ENCODE measurements around the gene TMEM255B. TPM values are rescaled to one million over a fixed set of nuclear protein-coding genes. Genes with fewer than 3 reads are reported as not detected.

Gene TMEM255B
- total and polyA plus RNA-seq, 9 of the 15 experiments (the other 6 are each of a cell fraction or from before 2014, with no cell fraction given), result 0.01 to 0.75 (median 0.23) TPM

DNA sequence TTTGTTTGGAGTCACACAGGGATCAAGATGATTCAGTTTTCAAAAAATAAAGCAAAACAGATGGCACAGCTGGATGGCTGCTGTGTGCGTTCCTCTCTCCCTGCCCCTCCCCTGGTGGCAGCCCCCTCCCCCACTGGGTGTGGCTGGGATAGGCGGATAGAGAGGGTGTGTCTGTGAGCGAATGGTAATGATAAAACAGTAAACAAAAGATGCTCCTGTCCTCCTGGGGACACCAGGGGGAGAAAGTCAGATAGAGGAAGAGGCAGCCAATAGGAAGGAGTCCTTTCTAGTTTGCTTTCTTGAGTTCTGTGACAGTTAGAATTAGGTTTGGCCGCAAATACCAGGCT lies 6.5 kb downstream of the TMEM255B start (continued):
- TF ChIP-seq, protein P1, sequence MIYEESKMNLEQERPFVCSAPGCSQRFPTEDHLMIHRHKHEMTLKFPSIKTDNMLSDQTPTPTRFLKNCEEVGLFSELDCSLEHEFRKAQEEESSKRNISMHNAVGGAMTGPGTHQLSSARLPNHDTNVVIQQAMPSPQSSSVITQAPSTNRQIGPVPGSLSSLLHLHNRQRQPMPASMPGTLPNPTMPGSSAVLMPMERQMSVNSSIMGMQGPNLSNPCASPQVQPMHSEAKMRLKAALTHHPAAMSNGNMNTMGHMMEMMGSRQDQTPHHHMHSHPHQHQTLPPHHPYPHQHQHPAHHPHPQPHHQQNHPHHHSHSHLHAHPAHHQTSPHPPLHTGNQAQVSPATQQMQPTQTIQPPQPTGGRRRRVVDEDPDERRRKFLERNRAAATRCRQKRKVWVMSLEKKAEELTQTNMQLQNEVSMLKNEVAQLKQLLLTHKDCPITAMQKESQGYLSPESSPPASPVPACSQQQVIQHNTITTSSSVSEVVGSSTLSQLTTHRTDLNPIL (CRISPR knock-in tag; IDR thresholded peaks at IDR 0.05), result no peak
- TF ChIP-seq, protein P2, sequence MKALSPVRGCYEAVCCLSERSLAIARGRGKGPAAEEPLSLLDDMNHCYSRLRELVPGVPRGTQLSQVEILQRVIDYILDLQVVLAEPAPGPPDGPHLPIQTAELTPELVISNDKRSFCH (CRISPR knock-in tag; IDR thresholded peaks at IDR 0.05), result no peak
- TF ChIP-seq, protein P2 (tag; IDR thresholded peaks at IDR 0.05), result no peak
- TF ChIP-seq, protein P3, sequence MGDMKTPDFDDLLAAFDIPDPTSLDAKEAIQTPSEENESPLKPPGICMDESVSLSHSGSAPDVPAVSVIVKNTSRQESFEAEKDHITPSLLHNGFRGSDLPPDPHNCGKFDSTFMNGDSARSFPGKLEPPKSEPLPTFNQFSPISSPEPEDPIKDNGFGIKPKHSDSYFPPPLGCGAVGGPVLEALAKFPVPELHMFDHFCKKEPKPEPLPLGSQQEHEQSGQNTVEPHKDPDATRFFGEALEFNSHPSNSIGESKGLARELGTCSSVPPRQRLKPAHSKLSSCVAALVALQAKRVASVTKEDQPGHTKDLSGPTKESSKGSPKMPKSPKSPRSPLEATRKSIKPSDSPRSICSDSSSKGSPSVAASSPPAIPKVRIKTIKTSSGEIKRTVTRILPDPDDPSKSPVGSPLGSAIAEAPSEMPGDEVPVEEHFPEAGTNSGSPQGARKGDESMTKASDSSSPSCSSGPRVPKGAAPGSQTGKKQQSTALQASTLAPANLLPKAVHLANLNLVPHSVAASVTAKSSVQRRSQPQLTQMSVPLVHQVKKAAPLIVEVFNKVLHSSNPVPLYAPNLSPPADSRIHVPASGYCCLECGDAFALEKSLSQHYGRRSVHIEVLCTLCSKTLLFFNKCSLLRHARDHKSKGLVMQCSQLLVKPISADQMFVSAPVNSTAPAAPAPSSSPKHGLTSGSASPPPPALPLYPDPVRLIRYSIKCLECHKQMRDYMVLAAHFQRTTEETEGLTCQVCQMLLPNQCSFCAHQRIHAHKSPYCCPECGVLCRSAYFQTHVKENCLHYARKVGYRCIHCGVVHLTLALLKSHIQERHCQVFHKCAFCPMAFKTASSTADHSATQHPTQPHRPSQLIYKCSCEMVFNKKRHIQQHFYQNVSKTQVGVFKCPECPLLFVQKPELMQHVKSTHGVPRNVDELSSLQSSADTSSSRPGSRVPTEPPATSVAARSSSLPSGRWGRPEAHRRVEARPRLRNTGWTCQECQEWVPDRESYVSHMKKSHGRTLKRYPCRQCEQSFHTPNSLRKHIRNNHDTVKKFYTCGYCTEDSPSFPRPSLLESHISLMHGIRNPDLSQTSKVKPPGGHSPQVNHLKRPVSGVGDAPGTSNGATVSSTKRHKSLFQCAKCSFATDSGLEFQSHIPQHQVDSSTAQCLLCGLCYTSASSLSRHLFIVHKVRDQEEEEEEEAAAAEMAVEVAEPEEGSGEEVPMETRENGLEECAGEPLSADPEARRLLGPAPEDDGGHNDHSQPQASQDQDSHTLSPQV (IDR thresholded peaks at IDR 0.05), result no peak
